GM18507 (cell line): ENCODE data around the gene GPR34.
"Not testable (repeated sequence)": the region's sequence is repeated elsewhere in the genome, so short reads cannot be mapped to it uniquely, and the experiment has no call there.

Experiments used
- DNase-seq: peaks from one replicate; pipeline ENCODE4 v3.0.0; 2011; ENCODE audit warnings: low read depth; ENCODE audit not compliant: insufficient read length; ENCODE audit errors: extremely low spot score
- FAIRE-seq: peaks from 2 replicates; lab custom pipeline; 2011; peaks lifted over from hg19 to GRCh38; lab: Jason Lieb, UNC

GPR34 gene

DNA sequence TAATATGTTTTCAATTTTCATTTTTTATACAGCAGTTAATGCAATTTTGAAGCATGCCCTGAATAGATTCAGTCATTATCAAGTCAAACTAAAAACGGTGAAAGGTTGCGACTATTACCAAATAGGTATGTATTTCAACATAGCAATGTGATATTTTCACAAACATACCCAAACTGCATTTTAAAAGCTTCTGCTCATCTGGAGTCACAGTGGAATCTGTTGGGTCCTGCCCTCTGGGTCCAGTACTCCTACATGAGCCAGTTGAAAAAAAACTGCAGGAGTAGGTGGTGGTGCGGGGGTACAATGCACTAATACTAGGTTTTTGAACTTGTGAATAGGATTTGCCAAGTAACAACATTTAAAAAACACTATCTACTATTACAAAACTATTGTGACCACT, 938 bp downstream of the GPR34 start:
- FAIRE-seq (no peak), DNase-seq (no peak)

DNA sequence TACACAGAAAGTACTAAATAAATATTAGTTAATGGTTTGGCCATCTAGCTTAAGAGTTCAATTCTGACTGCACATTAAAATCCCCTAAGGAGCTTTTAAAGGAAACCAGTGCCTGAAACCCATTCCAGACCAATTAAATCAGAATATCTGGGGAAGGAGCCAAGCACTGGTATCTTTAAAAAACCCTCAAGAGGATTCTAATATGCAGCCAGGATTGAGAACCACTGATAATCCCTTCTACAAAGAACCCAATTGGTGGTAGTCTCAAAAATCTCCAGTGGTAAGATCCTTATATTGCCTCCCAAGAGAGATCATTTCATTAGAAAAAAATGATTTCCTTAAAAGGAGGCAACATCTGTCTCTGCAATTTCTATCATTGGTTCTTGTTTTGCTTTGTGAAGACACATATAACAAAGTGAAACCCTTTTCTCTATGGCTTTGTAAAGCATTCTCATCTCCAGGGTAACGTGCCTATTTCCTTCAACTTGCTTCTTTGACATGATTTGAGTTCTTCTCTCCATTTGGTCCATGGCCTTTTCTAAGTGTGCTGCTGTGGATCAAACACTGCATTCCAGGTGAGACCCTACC, 3.5 kb downstream of the GPR34 start:
- DNase-seq, result no peak
- FAIRE-seq, result peak; percentile 62

DNA sequence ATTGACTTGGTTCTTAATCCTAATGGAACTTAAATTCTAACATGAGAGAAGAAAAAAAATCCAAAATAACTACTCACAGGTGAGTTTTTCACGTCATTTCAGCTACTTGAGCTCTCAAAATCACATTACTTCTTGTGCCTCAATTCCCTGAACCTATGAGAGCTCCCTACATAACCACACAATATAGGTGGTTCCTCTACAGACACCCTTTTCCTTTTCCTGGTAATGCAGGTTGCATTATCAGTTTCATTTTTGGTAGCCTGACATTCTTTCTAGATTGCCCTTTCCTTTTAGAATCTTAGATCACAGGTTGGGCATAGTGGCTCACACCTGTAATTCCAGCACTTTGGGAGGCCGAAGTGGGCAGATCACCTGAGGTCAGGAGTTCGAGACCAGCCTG, 4.3 kb downstream of the GPR34 start:
- DNase-seq, result no peak
- FAIRE-seq, result peak; percentile 42

DNA sequence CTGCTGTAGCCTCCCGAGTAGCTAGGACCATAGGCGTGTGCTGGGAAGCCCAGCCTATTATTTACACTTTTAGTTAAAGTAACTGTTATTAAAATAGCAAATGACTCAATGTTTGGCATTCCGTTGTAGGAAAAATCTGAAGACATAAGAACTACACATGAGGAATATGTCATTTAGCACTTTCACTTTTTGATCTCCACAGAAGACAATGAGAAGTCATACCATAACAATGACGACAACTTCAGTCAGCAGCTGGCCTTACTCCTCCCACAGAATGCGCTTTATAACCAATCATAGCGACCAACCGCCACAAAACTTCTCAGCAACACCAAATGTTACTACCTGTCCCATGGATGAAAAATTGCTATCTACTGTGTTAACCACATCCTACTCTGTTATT, 6.7 kb downstream of the GPR34 start:
- DNase-seq (no peak), FAIRE-seq (no peak)

DNA sequence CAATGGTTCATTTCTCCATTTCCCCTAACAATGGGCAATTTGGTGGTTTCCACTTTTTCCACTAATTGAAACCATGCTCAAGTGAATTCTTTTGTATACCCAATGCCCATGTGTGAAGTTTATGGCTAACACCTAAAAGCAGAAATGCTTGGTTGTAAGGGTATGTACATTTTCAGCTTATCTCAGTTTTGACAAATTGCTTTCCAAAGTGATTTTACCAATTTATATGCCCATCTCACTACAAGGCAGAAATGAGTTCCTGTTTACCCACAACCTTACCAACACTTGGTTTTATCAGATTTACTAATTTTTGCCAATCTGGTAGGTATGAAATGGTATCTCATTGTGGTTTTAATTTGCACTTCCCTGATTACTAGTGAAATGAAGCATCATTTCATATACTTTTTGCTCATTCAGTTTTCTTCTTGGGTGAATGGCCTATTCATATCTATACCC, 14.8 kb downstream of the GPR34 start:
- peak; percentile 66 for FAIRE-seq

DNA sequence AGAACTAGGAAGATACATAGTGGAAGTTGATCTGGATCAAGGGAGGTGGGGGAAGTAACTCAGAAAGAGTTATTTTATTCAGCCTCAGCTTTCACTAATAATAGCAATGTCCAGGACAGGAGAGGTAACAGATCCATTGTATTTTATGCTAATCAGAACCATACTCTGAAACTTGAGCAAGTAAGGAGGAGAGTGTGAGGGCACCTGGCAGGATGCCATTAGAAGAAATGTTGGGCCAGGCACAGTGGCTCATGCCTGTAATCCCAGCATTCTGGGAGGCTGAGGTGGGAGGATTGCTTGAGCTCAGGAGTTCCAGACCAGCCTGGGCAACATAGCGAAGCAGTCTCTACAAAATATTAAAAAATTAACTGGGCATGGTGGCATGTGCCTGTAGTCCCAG, 16.3 kb downstream of the GPR34 start:
- DNase-seq (no peak), FAIRE-seq (no peak)

More for the DNA sequence above, 14.8 kb downstream of the GPR34 start:
- no peak for DNase-seq

DNA sequence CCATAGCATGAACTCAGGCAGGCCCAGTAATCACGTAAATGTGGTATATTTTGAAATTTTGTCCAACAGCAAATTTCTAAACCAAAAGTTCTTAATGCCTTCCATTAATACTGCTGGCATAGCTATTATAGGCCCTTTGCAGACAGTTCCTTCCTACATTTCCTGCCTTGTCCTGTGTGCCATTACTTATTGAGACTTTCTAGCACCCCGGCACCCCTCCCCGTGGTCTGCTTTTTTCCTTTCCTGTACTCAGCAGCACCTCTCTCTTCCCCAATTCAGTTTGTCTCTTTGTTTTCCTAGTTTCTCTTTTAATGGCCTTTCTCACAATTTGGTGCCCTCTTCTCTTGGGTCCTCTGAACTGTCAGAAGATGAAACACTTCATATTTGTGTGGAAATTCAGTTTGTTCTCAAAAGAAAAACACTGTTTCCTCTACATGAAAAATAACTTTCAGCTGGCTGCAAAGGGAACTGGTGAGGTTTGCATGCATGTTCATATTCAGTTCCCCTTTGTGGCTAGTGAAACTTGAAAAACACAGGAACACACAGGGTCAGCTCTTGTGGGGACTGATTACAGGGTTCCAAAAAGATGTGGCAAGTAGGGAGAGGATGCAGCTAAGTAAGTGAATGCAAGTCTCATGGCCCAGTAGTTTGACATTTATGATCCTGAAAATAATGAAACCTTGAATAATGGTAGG, 17.1 kb downstream of the GPR34 start:
- peak; percentile 97 for FAIRE-seq
- no peak for DNase-seq

DNA sequence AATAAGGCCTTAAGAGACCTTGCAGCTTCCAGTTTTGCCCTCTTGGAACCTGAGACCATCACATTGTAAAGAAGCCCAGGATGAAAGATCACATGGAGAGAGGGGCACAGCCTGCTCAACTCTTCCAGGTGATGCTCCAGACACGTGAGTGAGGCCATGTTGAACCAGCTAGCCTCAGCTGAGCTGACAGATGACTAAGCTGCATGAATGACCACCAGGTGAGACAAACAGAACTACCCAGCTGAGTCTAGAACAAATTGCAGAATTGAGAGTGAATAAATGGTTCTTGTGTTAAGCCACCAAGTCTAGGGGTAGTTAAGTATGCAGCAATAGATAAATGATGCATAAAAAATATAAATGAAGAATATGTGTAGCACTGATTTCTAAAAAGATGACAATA, 18.4 kb downstream of the GPR34 start:
- DNase-seq (no peak), FAIRE-seq (peak; percentile 57)

DNA sequence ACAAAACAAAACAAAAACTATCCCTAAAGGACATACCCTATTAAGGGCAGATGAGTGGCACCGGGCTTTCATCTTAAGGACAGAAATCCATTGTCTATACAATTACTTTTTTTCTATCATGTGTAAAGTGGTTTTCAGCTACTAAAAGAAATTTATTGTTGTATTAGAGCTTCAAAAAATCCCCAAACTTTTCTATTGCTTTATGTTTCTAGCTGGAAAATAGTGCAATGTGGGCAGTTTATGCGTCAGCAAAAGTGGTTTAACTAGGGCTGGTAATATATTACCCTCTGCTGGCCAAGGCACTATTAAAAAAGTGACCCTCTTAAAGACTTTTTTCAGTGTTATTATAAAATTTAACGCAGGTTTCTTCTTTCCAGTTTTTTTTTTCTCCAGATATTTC, 19.7 kb downstream of the GPR34 start:
- FAIRE-seq (no peak), DNase-seq (no peak)

DNA sequence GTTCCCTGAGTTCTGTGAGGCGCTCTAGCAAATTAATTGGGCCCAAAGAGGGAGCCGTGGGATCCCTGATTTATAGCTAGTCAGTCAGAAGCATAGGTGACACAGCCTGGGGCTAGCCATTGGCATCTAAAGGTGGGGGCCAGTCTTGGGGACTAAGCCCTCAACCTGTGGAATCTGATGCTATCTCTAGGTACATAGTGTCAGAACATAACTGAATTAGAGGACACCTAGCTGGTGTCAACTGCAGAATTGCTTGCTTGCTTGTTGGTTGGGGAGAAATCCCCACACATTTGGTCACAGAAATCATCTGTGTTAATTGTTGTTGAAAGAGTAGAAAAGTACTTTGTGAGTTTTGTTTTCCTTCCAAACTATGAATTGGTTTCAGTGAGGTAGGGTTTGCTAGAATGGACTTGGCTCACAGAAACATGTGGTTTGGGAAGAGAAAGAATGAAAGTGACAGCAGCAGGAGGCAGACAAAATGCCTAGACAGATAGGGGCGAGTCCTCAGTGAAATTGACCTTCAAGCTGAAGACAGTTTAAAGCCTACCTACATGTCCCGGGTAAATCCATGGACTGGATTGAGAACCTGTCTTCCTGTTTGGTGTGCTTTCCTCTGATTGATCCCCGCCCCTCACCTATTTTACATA, 22.4 kb downstream of the GPR34 start:
- DNase-seq (no peak), FAIRE-seq (no peak)

DNA sequence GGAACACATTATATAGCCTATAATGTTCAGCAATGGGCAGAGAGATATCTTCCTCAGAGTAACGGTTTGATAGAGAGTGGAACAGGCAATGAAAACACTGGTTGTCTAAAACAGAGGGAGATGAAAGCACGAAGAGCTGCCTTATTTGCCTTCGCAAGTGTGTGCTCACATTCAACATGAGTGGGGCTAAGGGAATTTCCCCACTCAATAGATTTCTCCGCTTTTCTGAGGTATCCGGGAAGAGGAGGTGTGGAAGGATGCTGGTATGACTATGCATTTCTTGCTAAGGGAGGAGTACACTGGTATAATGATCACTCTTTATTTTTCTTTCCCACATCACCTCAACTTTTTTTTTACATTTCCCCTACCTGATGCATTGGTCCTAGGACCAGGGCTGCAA, 27.4 kb downstream of the GPR34 start:
- FAIRE-seq (no peak), DNase-seq (no peak)

DNA sequence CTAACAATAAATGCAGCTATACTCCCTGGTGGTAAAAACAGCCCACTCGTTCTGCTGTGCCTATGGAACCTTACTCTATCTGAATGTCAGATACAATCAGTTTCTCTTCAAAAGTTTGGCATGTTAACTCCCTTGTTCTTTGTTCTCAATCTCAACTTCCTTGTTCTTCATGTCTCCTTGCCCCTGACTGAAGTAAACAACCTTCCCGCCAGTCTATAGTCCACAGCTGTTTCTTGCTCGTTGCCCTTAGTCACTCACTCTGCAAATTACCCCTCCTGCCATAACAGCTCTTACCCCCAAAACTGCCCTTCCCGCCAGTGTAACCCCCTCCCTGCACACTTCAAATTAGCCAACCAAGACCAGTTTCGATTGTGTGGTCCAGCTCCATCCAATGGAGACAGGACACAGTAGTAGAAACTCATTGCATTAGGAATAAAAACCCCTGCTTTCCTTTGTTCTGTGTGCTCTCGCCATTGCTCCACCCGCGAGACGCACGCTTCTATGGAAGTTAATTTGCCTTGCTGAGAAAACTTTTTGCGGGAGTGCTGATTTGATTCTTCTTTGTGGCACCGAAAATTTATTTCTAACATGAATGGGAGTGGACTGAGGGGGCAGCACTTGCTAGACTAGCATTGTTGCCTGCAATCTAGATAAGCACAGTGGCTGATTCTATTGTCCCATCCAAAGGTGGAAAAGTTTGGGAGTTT, 28.1 kb downstream of the GPR34 start:
- FAIRE-seq (no peak), DNase-seq (no peak)

DNA sequence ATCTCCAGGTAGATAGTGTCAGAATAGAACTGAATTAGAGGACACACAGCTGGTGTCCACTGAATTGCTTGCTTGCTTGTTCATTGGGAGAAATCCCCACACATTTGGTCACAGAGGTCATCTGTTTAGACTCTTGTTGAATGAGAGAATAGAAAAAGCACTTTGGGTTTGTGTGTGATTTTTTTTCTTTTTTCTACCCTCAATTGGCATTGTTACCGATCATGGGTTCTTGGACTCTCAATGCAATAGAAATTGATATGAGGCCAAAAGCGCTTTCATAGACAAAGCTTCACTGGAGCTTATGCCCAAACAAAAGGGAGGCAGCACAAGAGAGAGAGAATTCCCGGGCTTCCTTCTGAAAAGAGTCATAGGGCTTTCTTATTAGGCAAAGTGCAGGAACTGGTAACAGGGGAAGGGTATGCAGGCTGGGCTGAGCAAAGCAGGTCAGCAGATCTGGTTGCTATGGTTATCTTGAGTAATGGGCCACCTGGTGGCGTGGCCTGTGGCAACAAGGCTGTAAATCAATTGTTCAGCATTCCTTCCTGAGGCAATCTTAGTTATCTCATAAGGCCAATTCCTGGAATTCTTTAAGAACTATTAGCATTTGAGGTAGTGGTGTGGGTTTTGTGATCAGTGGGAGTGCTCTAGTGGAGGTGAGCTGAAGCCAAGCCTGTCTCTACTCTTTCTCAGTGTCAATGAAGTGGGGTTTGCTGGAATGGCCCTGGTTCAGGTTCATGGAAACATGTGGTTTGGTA, 29.9 kb downstream of the GPR34 start:
- DNase-seq (no peak), FAIRE-seq (no peak)

DNA sequence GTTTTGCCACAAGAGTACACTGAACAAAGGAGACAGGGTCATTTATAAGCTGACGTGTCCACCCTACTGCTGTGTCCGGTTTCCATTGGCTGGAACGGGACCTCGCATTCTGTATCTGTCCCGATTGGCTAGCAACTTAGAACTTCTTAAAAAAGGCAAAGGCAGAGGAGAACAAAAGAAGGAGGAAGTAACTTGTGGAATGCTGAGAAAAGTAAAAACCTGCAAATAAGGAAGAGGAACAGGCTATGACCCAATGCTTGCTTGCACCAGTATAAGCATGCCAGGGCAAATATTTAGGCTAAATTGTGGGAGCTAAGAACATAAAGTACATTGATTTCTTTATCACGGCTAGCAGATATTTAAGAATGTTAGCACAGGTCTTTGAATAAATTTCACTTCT, 30.8 kb downstream of the GPR34 start:
- DNase-seq, FAIRE-seq: not testable (repeated sequence)

DNA sequence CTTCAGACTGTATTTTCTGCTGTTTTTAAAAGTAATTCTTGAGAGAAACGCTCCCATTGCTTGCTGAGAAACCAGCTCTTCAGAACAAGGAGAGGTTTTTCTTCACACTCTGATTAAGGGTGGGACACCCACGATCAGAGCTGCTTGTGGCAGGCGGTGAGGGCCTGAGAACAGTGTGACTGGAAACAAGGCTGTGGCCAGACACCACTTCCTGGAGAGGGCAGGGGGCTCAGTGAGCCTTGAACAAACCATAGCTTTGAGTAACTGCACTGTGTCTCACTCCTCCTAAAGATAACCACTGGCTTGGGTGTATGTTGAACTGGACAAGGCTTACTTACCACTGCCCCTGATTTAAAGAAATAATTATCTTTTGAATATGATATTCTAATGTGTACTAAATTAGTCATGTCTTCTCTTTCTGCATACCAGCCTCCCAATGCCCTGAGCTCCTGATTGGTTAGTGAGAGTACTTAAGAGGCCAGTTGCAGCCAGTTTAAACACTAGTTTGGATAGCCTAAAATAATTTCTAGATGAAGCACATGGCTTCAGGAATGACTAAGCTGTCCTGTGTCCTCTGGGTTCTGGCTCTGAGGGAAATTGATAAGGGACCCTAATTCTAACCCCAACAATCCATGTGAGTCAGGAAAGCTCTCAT, 31.5 kb downstream of the GPR34 start:
- DNase-seq (no peak), FAIRE-seq (peak; percentile 92)

DNA sequence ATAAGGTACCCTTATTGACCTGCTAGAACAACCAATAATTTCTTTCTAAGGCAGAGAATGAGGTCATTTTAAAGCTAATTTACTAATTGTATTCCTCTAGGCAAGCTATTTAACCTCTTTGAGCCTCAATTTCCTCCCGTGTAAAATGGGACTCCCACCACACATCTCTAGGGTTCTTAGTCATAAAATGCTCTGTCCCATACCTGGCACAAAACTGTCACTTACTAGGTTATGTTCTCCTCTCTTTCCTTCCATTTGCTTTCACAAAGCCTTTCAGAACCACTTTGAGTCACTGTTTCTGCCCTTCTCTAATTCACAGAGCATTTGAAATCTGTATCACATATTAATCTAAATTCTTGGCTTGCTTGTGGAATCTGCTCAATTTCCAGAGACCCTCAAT, 32.8 kb downstream of the GPR34 start:
- DNase-seq (no peak), FAIRE-seq (peak; percentile 76)

DNA sequence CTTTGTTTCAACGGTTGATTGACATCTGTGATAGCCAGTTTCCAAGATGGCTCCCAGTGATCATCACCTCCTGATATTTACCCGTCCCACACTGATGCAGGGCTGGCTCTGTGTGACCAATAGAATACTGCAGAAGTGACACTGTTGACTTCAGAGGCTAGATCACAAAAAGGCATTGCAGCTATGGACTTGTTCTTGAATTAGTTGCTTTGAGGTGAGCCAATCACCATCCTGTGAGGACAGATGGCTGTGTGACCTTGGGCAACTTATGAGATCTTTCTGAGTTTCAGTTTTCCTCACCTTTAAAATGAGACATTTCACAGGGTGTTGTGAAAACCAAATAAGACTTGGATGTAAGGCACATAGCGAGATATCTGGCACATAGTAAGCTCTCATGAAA, 33.4 kb downstream of the GPR34 start:
- DNase-seq (no peak), FAIRE-seq (peak; percentile 80)

DNA sequence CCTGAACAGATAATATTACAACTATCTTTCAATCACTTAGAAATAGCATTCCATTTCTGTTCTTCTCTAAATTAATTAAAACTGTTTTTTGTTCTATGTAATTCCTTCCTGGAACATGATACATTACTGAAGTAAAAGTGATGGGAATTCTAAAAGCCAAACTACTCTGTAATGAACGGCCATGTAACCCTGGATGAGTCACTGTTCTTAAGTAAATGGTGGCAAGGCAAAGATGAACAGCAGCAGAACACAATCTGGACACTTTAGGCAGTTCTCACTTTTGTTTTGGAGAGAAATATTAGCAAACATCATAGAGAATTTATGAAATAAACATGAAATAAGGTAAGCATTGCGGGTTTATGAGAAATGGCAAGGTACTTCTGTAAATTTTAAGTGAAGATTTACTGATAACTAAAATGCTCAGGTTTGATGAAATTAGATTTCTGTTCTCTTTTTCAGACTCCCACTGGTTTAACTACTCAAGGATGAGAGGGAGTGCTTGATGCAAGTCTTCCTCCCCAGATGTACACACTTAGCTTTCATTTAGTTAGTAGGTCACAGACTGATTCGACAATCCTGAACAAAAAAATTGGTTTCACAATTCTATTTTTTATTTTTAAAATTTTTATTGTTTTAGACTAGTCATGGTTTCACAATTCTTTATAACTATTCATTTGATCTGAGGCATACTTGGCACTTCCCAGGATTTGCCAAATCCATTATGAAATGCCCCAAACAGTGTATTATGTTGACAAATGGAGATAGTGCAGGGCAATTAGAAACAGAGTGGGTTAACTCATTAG, 34.2 kb downstream of the GPR34 start:
- DNase-seq, result no peak
- peak; percentile 64 for FAIRE-seq
